ENCODE data around the gene PDZRN4. TPM values are rescaled to one million over a fixed set of nuclear protein-coding genes. Genes with fewer than 3 reads are reported as not detected.

The PDZRN4 gene
- total RNA-seq, 1 experiment from 2014 or later, result not detected

- no peaks in the 10 kb centered on the region for H3K4me1 ChIP-seq
- no peaks in the 10 kb centered on the region for H3K27me3 Mint-ChIP-seq (ENCODE audit: insufficient read depth, unreplicated experiment)
- intact Hi-C loops (cut with micrococcal nuclease; ENCODE audit: unreplicated experiment), result no loop called here
- no peaks in the 10 kb centered on the region for H3K27me3 ChIP-seq (replicated peaks; ENCODE audit: control insufficient read depth, insufficient read depth, low read length)
- H3K36me3 ChIP-seq (ENCODE audit: control insufficient read depth, insufficient read depth, low read length), result no peaks in the 10 kb centered on the region
- H3K4me3 ChIP-seq (ENCODE audit: low read depth, low read length), result no peak overlapping the region
- POLR2A ChIA-PET, result no interaction called here
- DNase-seq, result no peak
- no peaks in the 10 kb centered on the region for H3K9me3 ChIP-seq
- H3K27ac Mint-ChIP-seq (ENCODE audit: unreplicated experiment), result no peak overlapping the region
- no peak for TF ChIP-seq CTCF (IDR thresholded peaks at IDR 0.05; ENCODE audit: insufficient read depth in 1 of 2, low read depth in 1 of 2, low read length in 1 of 2, severe bottlenecking in 1 of 2, unreplicated experiment in 1 of 2)
- no TSS peak for BruUV-seq (replicated peaks)
- no peaks in the 10 kb centered on the region for H3K36me3 Mint-ChIP-seq (ENCODE audit: insufficient read depth, unreplicated experiment)
- H3K9me3 Mint-ChIP-seq (ENCODE audit: unreplicated experiment), result no peaks in the 10 kb centered on the region
- CTCF ChIA-PET, result no interaction called here
- H3K4me1 Mint-ChIP-seq (ENCODE audit: low read depth, unreplicated experiment), result no peaks in the 10 kb centered on the region
- H3K4me3 Mint-ChIP-seq (ENCODE audit: unreplicated experiment), result no peak overlapping the region
Measured at GRCh38 chr12:41302979-41303403, 114.9 kb downstream of the PDZRN4 start.

- no TSS peak for BruUV-seq (replicated peaks)
- Histone ChIP-seq H3K4me3 (ENCODE audit: low read depth, low read length) (no peak overlapping the region), H3K27me3 (replicated peaks; ENCODE audit: control insufficient read depth, insufficient read depth, low read length) (no peaks in the 10 kb centered on the region), H3K4me1 (no peaks in the 10 kb centered on the region), H3K9me3 (no peaks in the 10 kb centered on the region), H3K36me3 (ENCODE audit: control insufficient read depth, insufficient read depth, low read length) (no peaks in the 10 kb centered on the region)
- Mint-ChIP-seq H3K9me3 (ENCODE audit: unreplicated experiment) (no peaks in the 10 kb centered on the region), H3K4me3 (ENCODE audit: unreplicated experiment) (no peak overlapping the region), H3K27me3 (ENCODE audit: insufficient read depth, unreplicated experiment) (no peaks in the 10 kb centered on the region), H3K36me3 (ENCODE audit: insufficient read depth, unreplicated experiment) (no peaks in the 10 kb centered on the region), H3K27ac (ENCODE audit: unreplicated experiment) (no peak overlapping the region), H3K4me1 (ENCODE audit: low read depth, unreplicated experiment) (no peaks in the 10 kb centered on the region)
- intact Hi-C loops (cut with micrococcal nuclease; ENCODE audit: unreplicated experiment), result no loop called here
- DNase-seq, result no peak
- no peak for TF ChIP-seq CTCF (IDR thresholded peaks at IDR 0.05; ENCODE audit: insufficient read depth in 1 of 2, low read depth in 1 of 2, low read length in 1 of 2, severe bottlenecking in 1 of 2, unreplicated experiment in 1 of 2)
- ChIA-PET CTCF (no interaction called here), POLR2A (no interaction called here)
Measured at GRCh38 chr12:41304526-41304925, 116.4 kb downstream of the PDZRN4 start.

- no peak overlapping the region for H3K4me3 Mint-ChIP-seq (ENCODE audit: unreplicated experiment)
- Histone ChIP-seq H3K4me1 (no peaks in the 10 kb centered on the region), H3K4me3 (ENCODE audit: low read depth, low read length) (no peak overlapping the region), H3K36me3 (ENCODE audit: control insufficient read depth, insufficient read depth, low read length) (no peaks in the 10 kb centered on the region), H3K27me3 (replicated peaks; ENCODE audit: control insufficient read depth, insufficient read depth, low read length) (no peaks in the 10 kb centered on the region), H3K9me3 (no peaks in the 10 kb centered on the region)
- intact Hi-C loops (cut with micrococcal nuclease; ENCODE audit: unreplicated experiment), result no loop called here
- no TSS peak for BruUV-seq (replicated peaks)
- no peak overlapping the region for H3K27ac Mint-ChIP-seq (ENCODE audit: unreplicated experiment)
- DNase-seq, result no peak
- no peaks in the 10 kb centered on the region for H3K36me3 Mint-ChIP-seq (ENCODE audit: insufficient read depth, unreplicated experiment)
- H3K9me3 Mint-ChIP-seq (ENCODE audit: unreplicated experiment), result no peaks in the 10 kb centered on the region
- CTCF ChIA-PET, result no interaction called here
- POLR2A ChIA-PET, result no interaction called here
- no peak for TF ChIP-seq CTCF (IDR thresholded peaks at IDR 0.05; ENCODE audit: insufficient read depth in 1 of 2, low read depth in 1 of 2, low read length in 1 of 2, severe bottlenecking in 1 of 2, unreplicated experiment in 1 of 2)
- no peaks in the 10 kb centered on the region for H3K4me1 Mint-ChIP-seq (ENCODE audit: low read depth, unreplicated experiment)
- no peaks in the 10 kb centered on the region for H3K27me3 Mint-ChIP-seq (ENCODE audit: insufficient read depth, unreplicated experiment)
Measured at GRCh38 chr12:41310367-41310766, 122.2 kb downstream of the PDZRN4 start.

Measured in Caco-2 (cell line).